Measurements from ENCODE around the gene PHLDA2. TPM values are rescaled to one million over a fixed set of nuclear protein-coding genes. Genes with fewer than 3 reads are reported as not detected.
"Not testable (repeated sequence)": the region's sequence is repeated elsewhere in the genome, so short reads cannot be mapped to it uniquely, and the experiment has no call there.

Gene PHLDA2
- total RNA-seq, 3 donors from 2014 or later, result 8.9 to 25.6 (median 23.9) TPM

DNA sequence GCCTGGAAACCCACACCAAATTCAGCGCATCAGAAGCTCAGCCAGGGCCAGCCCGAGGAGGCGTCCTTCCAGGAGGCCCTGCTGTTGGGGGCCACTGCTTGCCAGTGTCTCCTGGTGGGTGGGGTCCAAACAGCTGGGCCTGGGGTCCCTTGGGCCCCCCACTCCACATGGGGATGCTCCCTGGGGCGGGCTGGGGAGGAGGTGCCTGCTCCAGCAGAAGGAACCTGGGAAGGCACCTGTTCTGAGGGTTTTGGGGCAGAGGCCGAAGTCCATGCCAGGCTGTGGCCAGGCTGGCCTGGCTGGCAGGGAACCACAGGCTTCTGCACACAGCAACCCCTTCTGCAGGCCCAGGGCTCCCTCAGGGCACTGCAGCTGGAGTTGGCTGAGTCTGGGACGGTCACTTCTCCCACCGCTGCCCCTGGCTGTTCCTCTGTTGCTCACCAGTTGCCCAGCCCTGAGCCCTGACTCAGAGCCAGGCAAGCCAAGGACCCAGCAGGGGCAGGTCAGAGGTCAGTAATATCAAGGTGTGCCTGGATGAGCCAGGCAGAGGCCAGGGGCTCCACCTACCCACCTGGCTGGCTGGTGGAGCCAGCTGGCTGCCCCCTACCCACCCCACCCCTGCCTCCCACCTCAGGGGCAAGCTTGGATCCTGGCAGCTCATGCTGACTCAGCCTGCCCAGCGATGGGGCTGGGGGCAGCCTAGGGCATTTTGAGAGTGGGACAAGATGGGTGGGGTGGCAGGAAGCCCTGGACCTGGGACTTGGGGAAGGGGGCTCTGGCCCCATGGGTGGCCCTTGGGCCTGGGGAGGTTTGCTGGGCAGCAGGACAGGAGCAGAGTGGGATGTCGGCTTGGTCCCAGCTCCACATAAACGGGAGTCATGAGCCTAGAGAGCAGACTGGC lies 12.0 kb upstream of the PHLDA2 start:
- no peak overlapping the region for H3K4me3 ChIP-seq
- ATAC-seq (peak; percentile 68), DNase-seq (peak; percentile 64 to 84 (median 82))
- no peaks in the 10 kb centered on the region for H3K36me3 ChIP-seq (ENCODE audit: low read depth)
- H3K9me3 ChIP-seq, result peaks cover 9% of the 10 kb centered on the region
- TF ChIP-seq, protein P1, sequence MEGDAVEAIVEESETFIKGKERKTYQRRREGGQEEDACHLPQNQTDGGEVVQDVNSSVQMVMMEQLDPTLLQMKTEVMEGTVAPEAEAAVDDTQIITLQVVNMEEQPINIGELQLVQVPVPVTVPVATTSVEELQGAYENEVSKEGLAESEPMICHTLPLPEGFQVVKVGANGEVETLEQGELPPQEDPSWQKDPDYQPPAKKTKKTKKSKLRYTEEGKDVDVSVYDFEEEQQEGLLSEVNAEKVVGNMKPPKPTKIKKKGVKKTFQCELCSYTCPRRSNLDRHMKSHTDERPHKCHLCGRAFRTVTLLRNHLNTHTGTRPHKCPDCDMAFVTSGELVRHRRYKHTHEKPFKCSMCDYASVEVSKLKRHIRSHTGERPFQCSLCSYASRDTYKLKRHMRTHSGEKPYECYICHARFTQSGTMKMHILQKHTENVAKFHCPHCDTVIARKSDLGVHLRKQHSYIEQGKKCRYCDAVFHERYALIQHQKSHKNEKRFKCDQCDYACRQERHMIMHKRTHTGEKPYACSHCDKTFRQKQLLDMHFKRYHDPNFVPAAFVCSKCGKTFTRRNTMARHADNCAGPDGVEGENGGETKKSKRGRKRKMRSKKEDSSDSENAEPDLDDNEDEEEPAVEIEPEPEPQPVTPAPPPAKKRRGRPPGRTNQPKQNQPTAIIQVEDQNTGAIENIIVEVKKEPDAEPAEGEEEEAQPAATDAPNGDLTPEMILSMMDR (IDR thresholded peaks at IDR 0.05), result no peak
- intact Hi-C loops (cut with DNase I, micrococcal nuclease), result no loop called here
- peaks cover 46% of the 10 kb centered on the region for H3K4me1 ChIP-seq (ENCODE audit: low read depth)

DNA sequence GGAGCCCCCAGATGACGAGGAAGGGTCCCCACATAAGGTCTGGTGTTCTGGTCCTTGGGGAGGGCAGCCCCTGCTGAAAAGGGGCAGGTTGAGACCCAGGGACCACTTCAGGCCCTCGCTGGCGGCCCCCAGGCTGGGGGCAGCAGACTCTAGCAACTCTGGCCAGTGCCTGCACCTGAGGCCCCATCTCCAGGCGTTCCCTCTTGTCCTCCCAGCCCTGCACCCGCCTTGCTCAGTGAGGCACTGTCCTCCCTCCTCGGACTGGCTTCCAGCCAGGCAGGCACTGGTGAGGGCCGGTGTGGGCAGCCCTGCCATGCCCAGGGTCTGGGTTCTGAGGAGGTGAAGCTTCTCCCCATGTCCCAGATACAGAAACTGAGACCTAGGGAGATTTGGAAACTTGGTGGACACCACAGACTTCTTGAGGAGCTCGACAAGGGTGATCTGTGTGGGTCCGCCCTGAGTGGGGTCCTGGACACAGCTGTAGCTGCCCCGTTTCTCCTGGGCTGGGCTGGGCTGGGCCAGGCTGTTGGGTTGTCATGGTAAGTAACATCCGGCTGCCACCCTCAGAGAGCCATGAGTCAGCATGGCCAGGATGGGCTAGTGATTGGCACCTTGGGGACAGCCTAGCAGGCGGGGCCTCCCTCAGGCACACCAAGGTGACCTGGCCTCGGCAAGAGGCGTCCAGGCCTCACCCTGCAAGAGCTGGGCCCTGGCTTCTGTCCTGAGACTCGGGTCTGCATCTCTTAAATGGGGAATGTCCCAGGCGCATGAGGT lies 11.1 kb upstream of the PHLDA2 start:
- H3K4me1 ChIP-seq (ENCODE audit: low read depth), result peaks cover 39% of the 10 kb centered on the region
- H3K4me3 ChIP-seq, result no peak overlapping the region
- H3K9me3 ChIP-seq, result peaks cover 9% of the 10 kb centered on the region
- intact Hi-C loops (cut with DNase I, micrococcal nuclease), result no loop called here
- ATAC-seq (peak; percentile 84), DNase-seq (peak; percentile 69 to 86 (median 83))
- TF ChIP-seq, protein P1 (IDR thresholded peaks at IDR 0.05), result no peak
- H3K36me3 ChIP-seq (ENCODE audit: low read depth), result no peaks in the 10 kb centered on the region

- H3K9me3 ChIP-seq; intact Hi-C loops (cut with DNase I, micrococcal nuclease); H3K4me3 ChIP-seq; ATAC-seq; DNase-seq; H3K36me3 ChIP-seq (ENCODE audit: low read depth): not testable (repeated sequence)
- H3K4me1 ChIP-seq (ENCODE audit: low read depth), result peaks cover 28% of the 10 kb centered on the region
Measured at GRCh38 chr11:2938458-2939418, 9.5 kb upstream of the PHLDA2 start.

GRCh38 chr11:2937641-2938457 lies 8.6 kb upstream of the PHLDA2 start:
- DNase-seq; H3K36me3 ChIP-seq (ENCODE audit: low read depth); H3K9me3 ChIP-seq; intact Hi-C loops (cut with DNase I, micrococcal nuclease); H3K4me3 ChIP-seq; ATAC-seq: not testable (repeated sequence)
- H3K4me1 ChIP-seq (ENCODE audit: low read depth), result peaks cover 28% of the 10 kb centered on the region

GRCh38 chr11:2934611-2935239 lies 5.5 kb upstream of the PHLDA2 start:
- peak in 2 of 3 donors; percentile 28 to 34 for DNase-seq
- intact Hi-C loops (cut with DNase I, micrococcal nuclease), result no loop called here
- H3K4me3 ChIP-seq, result no peak overlapping the region
- no peaks in the 10 kb centered on the region for H3K36me3 ChIP-seq (ENCODE audit: low read depth)
- peaks cover 7% of the 10 kb centered on the region for H3K4me1 ChIP-seq (ENCODE audit: low read depth)
- H3K9me3 ChIP-seq, result peaks cover 9% of the 10 kb centered on the region
- no peak for ATAC-seq
- TF ChIP-seq, protein P1 (IDR thresholded peaks at IDR 0.05), result no peak
